ENCODE data around the gene GPR142. TPM values are rescaled to one million over a fixed set of nuclear protein-coding genes. Genes with fewer than 3 reads are reported as not detected.

The GPR142 gene
- total and polyA plus RNA-seq, 11 donors = not detected

Other genes with a start within 250 kb of the GPR142 start
- gene RPL38, start 163.8 kb upstream of the GPR142 start, total RNA-seq = 100 to 1,000 TPM; 244 to 836 (median 739) TPM
- gene RPL38, start 163.8 kb upstream of the GPR142 start, polyA plus RNA-seq = 1,000 to 10,000 TPM in 1 of 2 donors, 100 to 1,000 TPM in 1; 903 to 1,830 TPM
- 10 to 100 TPM; 17.3 to 34.6 (median 24.6) TPM for gene TTYH2, start 153.9 kb upstream of the GPR142 start, total RNA-seq
- 10 to 100 TPM; 10.3 to 14.5 TPM for gene TTYH2, start 153.9 kb upstream of the GPR142 start, polyA plus RNA-seq
- gene DNAI2, start 93.3 kb upstream of the GPR142 start, total RNA-seq = not detected
- gene DNAI2, start 93.3 kb upstream of the GPR142 start, polyA plus RNA-seq = not detected
- 1 to 10 TPM in 1 of 9 donors, under 1 TPM in 6, not detected in 2; 0.12 to 3.0 (median 0.19) TPM for gene KIF19, start 41.3 kb upstream of the GPR142 start, total RNA-seq
- under 1 TPM; 0.18 to 0.46 TPM for gene KIF19, start 41.3 kb upstream of the GPR142 start, polyA plus RNA-seq
- not detected for gene BTBD17, start 5.6 kb upstream of the GPR142 start, total RNA-seq
- not detected for gene BTBD17, start 5.6 kb upstream of the GPR142 start, polyA plus RNA-seq
- gene GPRC5C, start 64.6 kb downstream of the GPR142 start, total RNA-seq = 10 to 100 TPM; 22.2 to 59.9 (median 39.2) TPM
- gene GPRC5C, start 64.6 kb downstream of the GPR142 start, polyA plus RNA-seq = 10 to 100 TPM; 28.5 to 35.3 TPM
- 10 to 100 TPM in 1 of 9 donors, 1 to 10 TPM in 6, under 1 TPM in 2; 0.64 to 23.2 (median 1.8) TPM for gene CD300A, start 99.1 kb downstream of the GPR142 start, total RNA-seq
- gene CD300A, start 99.1 kb downstream of the GPR142 start, polyA plus RNA-seq = 1 to 10 TPM in 1 of 2 donors, under 1 TPM in 1; 0.72 to 1.5 TPM
- gene CD300LB, start 164.0 kb downstream of the GPR142 start, total RNA-seq = 1 to 10 TPM in 1 of 9 donors, under 1 TPM in 5, not detected in 3; 0.14 to 2.3 (median 0.21) TPM
- under 1 TPM in 1 of 2 donors, not detected in 1; 0.40 TPM for gene CD300LB, start 164.0 kb downstream of the GPR142 start, polyA plus RNA-seq
- 1 to 10 TPM in 2 of 9 donors, under 1 TPM in 4, not detected in 3; 0.31 to 5.0 (median 0.61) TPM for gene CD300C, start 178.6 kb downstream of the GPR142 start, total RNA-seq
- under 1 TPM; 0.11 to 0.94 TPM for gene CD300C, start 178.6 kb downstream of the GPR142 start, polyA plus RNA-seq
- 1 to 10 TPM in 1 of 9 donors, under 1 TPM in 2, not detected in 6; 0.60 to 1.5 (median 0.77) TPM for gene CD300H, start 200.0 kb downstream of the GPR142 start, total RNA-seq
- gene CD300H, start 200.0 kb downstream of the GPR142 start, polyA plus RNA-seq = under 1 TPM in 1 of 2 donors, not detected in 1; 0.30 TPM
- gene CD300LD, start 224.8 kb downstream of the GPR142 start, total RNA-seq = not detected
- gene CD300LD, start 224.8 kb downstream of the GPR142 start, polyA plus RNA-seq = not detected

All from heart left ventricle (tissue), 11 donors.